GM18909 (cell line): ENCODE measurements around the gene KDM5D.

Source experiments
- ATAC-seq: cut with Tn5 transposase; IDR thresholded peaks from one replicate; pipeline ENCODE4 v1.9.1; 2021; ENCODE audit warnings: mild to moderate bottlenecking; ENCODE audit not compliant: unreplicated experiment, poor library complexity

Gene KDM5D

DNA sequence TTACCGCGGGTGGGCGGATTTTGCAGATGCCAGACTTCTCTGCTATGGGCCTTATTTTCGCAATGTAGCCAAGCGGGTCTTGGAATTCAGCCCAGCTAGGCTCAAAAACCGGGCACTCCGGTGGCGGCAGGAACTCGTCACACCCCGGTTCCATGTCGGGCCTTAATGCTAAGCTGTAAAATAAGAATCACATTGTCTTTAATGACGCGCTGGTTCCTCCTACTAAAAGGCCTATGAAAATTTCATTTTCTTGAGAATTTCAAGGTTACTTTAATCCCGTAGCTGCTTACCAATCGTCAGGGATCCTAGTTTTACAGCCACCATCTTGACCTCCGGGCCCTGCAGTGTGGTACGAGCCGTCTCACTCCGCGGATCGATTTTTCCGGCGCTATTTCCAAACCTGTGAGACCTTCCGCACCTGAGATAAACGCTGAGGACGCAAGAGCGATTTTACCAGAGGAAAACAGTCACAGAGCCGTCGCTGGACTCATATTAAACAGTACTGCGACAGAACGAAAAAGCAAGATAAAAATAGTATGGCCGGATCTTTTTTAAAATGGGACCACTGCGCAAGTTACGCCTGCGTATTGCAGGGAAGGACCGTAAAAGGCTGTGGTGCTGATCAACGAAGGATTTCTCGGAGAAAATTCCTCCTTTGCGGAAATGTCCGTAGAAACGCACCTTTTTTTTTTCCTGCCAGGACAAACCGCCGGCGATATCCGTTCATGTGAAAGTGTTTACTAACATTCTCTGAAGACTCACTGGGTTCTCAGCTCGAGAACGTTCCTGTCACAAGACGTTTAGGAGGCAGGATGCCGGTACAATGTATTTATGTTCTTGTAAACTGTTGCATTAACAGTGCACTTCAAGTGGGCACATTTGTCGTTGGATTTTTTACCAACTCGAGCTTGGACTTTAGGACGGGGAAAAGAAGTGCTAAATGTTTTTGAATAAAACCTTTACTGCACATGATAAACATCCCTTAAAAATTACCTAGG lies at the start of gene KDM5D:
Gene KDM5D, minus strand, starts transcription at position 346 of the 998 bp plus-strand sequence. Its CDS starts 192 bp downstream, at position 154.
- no peak for ATAC-seq

DNA sequence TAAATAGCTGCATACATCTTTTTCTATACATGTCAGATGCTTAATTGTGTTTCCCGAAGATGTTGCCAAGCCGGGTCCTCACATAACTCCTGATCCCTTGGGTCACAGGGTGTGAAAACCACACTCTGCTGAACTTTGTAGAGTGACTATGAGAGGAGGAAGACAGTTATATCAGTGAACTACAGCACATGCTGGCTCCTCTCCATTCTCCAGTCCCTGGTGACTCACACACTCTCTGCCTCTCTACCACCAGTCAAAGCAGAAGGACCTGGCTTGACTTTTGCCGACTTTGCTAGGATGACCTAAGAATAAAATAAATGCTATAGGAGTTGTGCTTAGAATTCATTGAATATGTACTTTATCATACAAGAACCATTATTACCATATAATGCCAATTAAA lies 23.8 kb upstream of the KDM5D start:
- ATAC-seq: no peak

- ATAC-seq: no peak
Observed at GRCh38 chrY:19743331-19743730, 1.2 kb downstream of the KDM5D start.

GRCh38 chrY:19742153-19742552 lies 2.4 kb downstream of the KDM5D start:
- ATAC-seq: no peak

DNA sequence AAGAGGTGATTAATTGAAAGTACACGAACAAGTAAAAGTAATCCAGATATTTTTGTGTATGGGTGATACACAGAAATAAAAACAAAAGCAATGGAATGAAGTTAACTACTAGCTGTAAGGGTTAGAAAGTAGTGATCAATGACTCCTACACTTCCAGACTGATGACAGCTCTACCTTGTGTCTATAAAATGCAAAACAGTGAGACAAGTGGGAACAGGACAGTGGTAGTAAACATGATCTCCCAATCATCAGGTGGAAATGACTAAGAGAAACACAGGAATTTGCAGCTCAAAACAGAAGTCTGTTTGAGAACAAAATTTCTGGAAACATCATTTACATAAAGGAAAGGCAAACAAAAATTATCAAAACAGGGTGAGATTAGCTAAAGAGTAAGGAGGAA lies 10.1 kb downstream of the KDM5D start:
- ATAC-seq: no peak

GRCh38 chrY:19717950-19718349 lies 26.6 kb downstream of the KDM5D start:
- ATAC-seq: no peak

- no peak for ATAC-seq
Observed at GRCh38 chrY:19717146-19717545, 27.4 kb downstream of the KDM5D start.

DNA sequence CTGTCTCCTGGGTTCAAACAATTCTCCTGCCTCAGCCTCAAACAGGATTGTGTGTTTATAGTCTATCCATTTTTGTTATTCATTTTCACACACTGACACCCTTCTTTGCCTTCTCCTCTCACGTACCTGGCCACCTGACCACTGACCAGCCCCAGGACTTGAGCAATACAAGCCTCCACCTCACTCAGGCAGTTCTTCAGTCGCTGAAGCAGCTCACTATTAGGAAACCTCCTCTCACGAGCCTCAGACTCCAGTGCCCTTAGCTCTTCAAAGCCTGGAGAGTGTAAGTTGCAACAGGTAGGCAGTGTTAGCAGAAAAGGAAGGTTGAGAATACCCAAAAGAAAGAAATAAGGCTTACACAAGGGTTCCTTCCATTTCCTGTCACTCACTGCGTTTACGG lies 29.3 kb downstream of the KDM5D start:
- ATAC-seq: no peak

GRCh38 chrY:19713430-19713829 lies 31.1 kb downstream of the KDM5D start:
- no peak for ATAC-seq

DNA sequence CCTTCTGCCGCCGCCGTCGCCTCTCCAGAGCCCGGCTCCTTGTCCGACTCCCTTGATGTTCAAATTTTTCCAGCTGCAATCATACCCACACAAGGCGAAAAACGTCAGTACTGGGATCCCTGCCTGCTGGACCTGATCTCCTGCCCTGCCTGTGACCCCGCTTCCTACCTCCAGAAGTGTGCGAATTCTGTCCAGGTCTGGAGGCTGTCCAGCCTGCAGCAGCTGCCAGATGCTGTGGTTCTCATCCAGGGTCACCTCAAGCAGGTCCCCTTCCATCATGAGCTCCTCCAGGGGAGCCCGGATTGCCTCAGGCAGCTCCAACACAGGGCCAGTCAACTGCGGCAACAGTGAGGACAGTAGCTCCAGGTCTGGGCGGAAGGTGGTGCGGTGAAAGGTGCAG lies 38.3 kb downstream of the KDM5D start:
- no peak for ATAC-seq

DNA sequence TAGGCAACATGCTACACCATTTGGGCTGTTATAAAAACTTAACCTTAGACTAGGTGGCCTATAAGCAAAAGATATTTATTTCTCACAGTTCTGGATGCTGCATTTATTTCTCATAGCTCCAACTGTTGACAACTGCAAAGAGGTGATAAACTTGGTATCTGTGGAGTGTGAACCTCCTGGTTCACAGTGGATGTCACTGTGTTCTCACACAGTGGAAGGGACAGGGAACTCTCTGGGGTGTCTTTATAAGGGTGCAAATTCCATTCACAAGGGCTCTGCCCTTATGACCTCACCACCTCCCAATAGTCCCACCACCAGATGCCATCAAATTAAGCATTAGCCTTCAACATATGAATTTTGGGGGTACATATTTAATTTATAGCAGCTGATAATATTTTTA lies 46.0 kb downstream of the KDM5D start:
- ATAC-seq: no peak

GRCh38 chrY:19680821-19681220 lies 63.7 kb downstream of the KDM5D start:
- no peak for ATAC-seq
